ENCODE data around the gene ZNFX1. TPM values are rescaled to one million over a fixed set of nuclear protein-coding genes. Genes with fewer than 3 reads are reported as not detected.

ZNFX1 gene
- total RNA-seq, 1 experiment from 2014 or later, result 11.0 TPM

DNA sequence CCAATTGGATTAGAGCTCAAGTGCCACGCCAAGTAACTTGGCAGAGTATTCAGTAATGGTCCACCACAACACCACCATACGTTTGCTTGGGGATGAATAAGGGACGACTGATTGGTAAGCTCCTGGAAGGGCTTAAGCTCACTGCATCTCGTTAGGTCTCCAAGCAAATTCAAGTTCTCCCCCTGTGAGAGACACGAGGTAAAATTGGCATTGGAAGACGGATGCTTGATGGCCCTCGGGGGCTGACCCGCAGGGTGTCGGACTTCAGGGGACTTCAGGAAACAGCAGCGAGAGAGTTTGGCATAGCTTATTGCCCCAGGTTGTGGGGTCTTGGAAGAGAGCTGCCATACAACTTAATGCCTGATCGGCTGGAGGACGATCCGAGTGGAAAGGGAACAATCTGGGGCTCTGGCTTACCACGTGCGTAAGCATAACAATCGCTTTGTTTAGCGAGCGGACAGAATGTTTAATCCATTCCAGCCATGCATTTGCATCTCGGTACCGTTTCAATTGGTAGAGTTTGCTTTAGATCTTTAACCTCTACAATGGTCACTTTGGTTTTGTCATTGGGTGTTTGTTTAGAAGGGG is 4.8 kb upstream of the ZNFX1 start (continued):
- TF ChIP-seq, protein P1, sequence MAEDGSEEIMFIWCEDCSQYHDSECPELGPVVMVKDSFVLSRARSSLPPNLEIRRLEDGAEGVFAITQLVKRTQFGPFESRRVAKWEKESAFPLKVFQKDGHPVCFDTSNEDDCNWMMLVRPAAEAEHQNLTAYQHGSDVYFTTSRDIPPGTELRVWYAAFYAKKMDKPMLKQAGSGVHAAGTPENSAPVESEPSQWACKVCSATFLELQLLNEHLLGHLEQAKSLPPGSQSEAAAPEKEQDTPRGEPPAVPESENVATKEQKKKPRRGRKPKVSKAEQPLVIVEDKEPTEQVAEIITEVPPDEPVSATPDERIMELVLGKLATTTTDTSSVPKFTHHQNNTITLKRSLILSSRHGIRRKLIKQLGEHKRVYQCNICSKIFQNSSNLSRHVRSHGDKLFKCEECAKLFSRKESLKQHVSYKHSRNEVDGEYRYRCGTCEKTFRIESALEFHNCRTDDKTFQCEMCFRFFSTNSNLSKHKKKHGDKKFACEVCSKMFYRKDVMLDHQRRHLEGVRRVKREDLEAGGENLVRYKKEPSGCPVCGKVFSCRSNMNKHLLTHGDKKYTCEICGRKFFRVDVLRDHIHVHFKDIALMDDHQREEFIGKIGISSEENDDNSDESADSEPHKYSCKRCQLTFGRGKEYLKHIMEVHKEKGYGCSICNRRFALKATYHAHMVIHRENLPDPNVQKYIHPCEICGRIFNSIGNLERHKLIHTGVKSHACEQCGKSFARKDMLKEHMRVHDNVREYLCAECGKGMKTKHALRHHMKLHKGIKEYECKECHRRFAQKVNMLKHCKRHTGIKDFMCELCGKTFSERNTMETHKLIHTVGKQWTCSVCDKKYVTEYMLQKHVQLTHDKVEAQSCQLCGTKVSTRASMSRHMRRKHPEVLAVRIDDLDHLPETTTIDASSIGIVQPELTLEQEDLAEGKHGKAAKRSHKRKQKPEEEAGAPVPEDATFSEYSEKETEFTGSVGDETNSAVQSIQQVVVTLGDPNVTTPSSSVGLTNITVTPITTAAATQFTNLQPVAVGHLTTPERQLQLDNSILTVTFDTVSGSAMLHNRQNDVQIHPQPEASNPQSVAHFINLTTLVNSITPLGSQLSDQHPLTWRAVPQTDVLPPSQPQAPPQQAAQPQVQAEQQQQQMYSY (CRISPR knock-in tag; IDR thresholded peaks at IDR 0.05), result no peak
- TF ChIP-seq FOXJ3 (CRISPR knock-in tag; IDR thresholded peaks at IDR 0.05; ENCODE audit: borderline replicate concordance) (0 out of 2 replicates have a peak, but pooled peaks have one; percentile 15), FOXP4 (CRISPR knock-in tag; IDR thresholded peaks at IDR 0.05) (no peak), RORB (CRISPR knock-in tag; IDR thresholded peaks at IDR 0.05) (no peak), CREB1 (CRISPR knock-in tag; IDR thresholded peaks at IDR 0.05) (no peak), NFATC4 (CRISPR knock-in tag; IDR thresholded peaks at IDR 0.05) (peak; percentile 88), FOXP1 (CRISPR knock-in tag; IDR thresholded peaks at IDR 0.05; ENCODE audit: borderline replicate concordance) (no peak), ZNF512 (CRISPR knock-in tag; IDR thresholded peaks at IDR 0.05; ENCODE audit: borderline replicate concordance) (no peak), NR1H2 (CRISPR knock-in tag; IDR thresholded peaks at IDR 0.05) (no peak), ZNF416 (CRISPR knock-in tag; IDR thresholded peaks at IDR 0.05) (0 out of 2 replicates have a peak, but pooled peaks have one; percentile 16), MAX (CRISPR knock-in tag; IDR thresholded peaks at IDR 0.05) (no peak)
- TF ChIP-seq, protein P2, sequence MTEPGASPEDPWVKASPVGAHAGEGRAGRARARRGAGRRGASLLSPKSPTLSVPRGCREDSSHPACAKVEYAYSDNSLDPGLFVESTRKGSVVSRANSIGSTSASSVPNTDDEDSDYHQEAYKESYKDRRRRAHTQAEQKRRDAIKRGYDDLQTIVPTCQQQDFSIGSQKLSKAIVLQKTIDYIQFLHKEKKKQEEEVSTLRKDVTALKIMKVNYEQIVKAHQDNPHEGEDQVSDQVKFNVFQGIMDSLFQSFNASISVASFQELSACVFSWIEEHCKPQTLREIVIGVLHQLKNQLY (CRISPR knock-in tag; IDR thresholded peaks at IDR 0.05), result peak; percentile 82; the same call in 1 of the 2 replicates
- TF ChIP-seq, protein P3, sequence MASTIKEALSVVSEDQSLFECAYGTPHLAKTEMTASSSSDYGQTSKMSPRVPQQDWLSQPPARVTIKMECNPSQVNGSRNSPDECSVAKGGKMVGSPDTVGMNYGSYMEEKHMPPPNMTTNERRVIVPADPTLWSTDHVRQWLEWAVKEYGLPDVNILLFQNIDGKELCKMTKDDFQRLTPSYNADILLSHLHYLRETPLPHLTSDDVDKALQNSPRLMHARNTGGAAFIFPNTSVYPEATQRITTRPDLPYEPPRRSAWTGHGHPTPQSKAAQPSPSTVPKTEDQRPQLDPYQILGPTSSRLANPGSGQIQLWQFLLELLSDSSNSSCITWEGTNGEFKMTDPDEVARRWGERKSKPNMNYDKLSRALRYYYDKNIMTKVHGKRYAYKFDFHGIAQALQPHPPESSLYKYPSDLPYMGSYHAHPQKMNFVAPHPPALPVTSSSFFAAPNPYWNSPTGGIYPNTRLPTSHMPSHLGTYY (CRISPR knock-in tag; IDR thresholded peaks at IDR 0.05), result peak; percentile 65; the same call in 1 of the 2 replicates
- TF ChIP-seq, protein P4, sequence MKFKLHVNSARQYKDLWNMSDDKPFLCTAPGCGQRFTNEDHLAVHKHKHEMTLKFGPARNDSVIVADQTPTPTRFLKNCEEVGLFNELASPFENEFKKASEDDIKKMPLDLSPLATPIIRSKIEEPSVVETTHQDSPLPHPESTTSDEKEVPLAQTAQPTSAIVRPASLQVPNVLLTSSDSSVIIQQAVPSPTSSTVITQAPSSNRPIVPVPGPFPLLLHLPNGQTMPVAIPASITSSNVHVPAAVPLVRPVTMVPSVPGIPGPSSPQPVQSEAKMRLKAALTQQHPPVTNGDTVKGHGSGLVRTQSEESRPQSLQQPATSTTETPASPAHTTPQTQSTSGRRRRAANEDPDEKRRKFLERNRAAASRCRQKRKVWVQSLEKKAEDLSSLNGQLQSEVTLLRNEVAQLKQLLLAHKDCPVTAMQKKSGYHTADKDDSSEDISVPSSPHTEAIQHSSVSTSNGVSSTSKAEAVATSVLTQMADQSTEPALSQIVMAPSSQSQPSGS (CRISPR knock-in tag; IDR thresholded peaks at IDR 0.05; ENCODE audit: borderline replicate concordance, low read depth), result no peak

Measured in WTC11 (cell line).